RWPE1 (cell line): ENCODE data around the gene PAPPA.

Experiments used
- CTCF ChIA-PET: fragments of 350-600 bp; sonication (Branson Sonifier 250); formaldehyde crosslinking; extraction: SDS; loops from one replicate; lab custom pipeline; 2021; lab: Yijun Ruan, JAX
- POLR2A ChIA-PET: fragments of 400-600 bp; formaldehyde crosslinking; extraction: SDS; loops from one replicate; lab custom pipeline; 2020; ENCODE audit warnings: antibody characterized with exemption; ENCODE audit not compliant: low non-redundant PET; lab: Yijun Ruan, JAX
- DNase-seq: peaks from one replicate; pipeline ENCODE4 v3.0.0; 2012; ENCODE audit warnings: low spot score
- H3K27ac ChIP-seq: fragments of 450-650 bp; 2 replicates; pipeline ENCODE4 v1.5.1; 2017
- CTCF ChIP-seq: fragments of 450-650 bp; conservative IDR thresholded peaks from 2 replicates; pipeline ENCODE4 v1.5.1; 2017; ENCODE audit warnings: low read depth, mild to moderate bottlenecking

Gene PAPPA

DNA sequence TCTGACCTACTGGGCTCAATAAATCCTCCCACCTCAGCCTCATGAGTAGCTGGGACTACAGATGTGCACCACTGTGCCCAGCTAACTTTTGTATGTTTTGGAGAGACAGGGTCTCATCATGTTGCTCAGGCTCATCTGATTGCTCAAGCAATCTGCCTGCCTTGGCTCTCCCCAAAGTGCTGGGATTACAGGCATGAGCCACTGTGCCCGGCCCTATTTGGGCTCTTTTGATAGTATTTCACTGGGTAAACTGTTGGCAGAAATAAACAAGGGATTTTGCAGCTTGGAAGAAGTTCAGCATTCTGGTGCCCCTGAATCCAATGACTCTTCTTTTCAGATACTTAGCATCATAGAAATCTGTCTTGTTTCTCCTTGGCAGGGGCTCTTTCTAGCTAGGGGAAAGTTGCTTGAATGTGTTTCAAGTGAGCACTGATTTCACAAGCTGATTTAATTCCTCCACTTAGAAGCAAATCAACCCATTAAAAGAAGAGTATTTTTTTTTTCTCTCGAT, 146.8 kb downstream of the PAPPA start:
- POLR2A ChIA-PET = no interaction called here
- H3K27ac ChIP-seq = no peak overlapping the region
- CTCF ChIA-PET = no interaction called here
- no peak for TF ChIP-seq CTCF
- DNase-seq = no peak

DNA sequence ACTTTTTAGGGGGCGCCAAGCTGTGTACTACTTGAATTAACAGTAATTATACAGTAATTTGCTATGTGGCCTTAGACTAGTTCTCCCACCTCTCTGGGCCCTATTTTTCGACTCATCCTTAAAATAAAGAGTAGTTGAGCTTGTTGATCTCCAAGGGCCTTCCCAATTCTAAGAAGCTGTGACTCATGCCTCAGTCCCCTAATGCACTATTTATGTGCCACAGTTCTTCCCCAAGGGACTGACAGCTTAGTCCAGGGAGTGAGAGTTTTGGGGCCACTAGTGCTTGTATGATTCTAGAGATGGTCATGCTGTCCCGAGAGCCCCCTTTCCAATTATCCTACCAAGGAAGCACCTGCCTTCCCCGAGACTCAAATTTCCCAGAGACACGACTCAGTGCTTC, 149.7 kb downstream of the PAPPA start:
- DNase-seq = no peak
- ChIA-PET POLR2A (no interaction called here), CTCF (no interaction called here)
- TF ChIP-seq CTCF = no peak
- H3K27ac ChIP-seq = no peak overlapping the region

- DNase-seq = no peak
- ChIA-PET CTCF (interaction anchor here (0.7 kb wide), 1 partner anchor 712 kb away, joined by 4 read pairs; no protein-coding TSS in a partner anchor), POLR2A (no interaction called here)
- no peak overlapping the region for H3K27ac ChIP-seq
- TF ChIP-seq CTCF = no peak
Measured at GRCh38 chr9:116303886-116304538, 150.4 kb downstream of the PAPPA start.

GRCh38 chr9:116304761-116305160, 151.2 kb downstream of the PAPPA start:
- no peak overlapping the region for H3K27ac ChIP-seq
- ChIA-PET CTCF (interaction anchor here (0.7 kb wide), 1 partner anchor 713 kb away, joined by 4 read pairs; no protein-coding TSS in a partner anchor), POLR2A (no interaction called here)
- TF ChIP-seq CTCF = no peak
- DNase-seq = no peak

- CTCF ChIA-PET = no interaction called here
- no peak for TF ChIP-seq CTCF
Measured at GRCh38 chr9:116308076-116308475, 154.5 kb downstream of the PAPPA start.

DNA sequence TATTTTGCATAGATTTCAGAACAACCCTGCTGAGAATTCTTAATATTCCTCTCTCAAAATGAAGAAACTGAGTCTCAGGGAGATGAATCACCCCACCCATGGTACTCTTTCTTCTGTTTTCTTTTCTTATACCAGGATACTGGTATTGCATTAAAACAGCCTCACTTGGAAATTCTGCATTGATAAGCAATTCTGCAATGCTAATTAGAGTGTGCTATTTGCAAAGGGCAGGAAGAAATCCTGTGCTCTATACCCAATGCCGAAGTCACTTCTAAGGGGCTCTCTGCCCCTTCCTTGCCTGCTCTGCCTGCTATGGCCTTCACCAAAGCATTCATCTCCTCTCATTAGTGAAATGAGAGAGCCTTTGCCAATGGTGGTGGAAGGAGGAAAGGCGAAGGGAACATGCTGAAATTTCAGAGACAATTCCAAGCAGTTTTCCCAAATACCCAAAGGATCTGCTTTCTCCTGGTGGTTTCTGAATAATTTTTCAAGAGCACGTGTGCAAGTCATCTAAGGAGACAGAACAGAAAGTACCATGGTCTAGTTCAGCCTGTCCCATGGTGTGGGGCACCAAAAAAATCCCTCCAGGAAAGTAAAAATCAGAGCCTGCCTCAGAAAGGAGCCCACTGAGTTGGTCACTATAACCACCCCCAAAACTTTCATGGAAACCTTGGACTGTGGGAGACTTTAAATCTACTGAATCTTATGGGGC, 156.5 kb downstream of the PAPPA start:
- no peak overlapping the region for H3K27ac ChIP-seq
- DNase-seq = no peak
- POLR2A ChIA-PET = no interaction called here
- no peak for TF ChIP-seq CTCF
- CTCF ChIA-PET = no interaction called here

More at GRCh38 chr9:116308076-116308475, 154.5 kb downstream of the PAPPA start:
- no peak for DNase-seq
- POLR2A ChIA-PET = no interaction called here
- no peak overlapping the region for H3K27ac ChIP-seq
